Measurements from ENCODE around the gene ZNF419. TPM values are rescaled to one million over a fixed set of nuclear protein-coding genes. Genes with fewer than 3 reads are reported as not detected.
"Not testable (repeated sequence)": the region's sequence is repeated elsewhere in the genome, so short reads cannot be mapped to it uniquely, and the experiment has no call there.

ZNF419 gene
- total and polyA plus RNA-seq, 9 of the 15 experiments (the other 6 are each of a cell fraction or from before 2014, with no cell fraction given): 0.07 to 5.4 (median 1.5) TPM

- TF ChIP-seq ZBTB40 (IDR thresholded peaks at IDR 0.05) (peak; percentile 88), PHF8 (IDR thresholded peaks at IDR 0.05; ENCODE audit: borderline replicate concordance, low read length) (peak; percentile 44; the same call in 1 of the 2 replicates), NRF1 (conservative IDR thresholded peaks at IDR 0.05 in 1 of 2, IDR thresholded peaks at IDR 0.05 in 1 of 2) (peak; percentile 21 to 44; a peak in 3 of 4 replicates), PHF20 (IDR thresholded peaks at IDR 0.05; ENCODE audit: partially characterized antibody) (peak; percentile 16), RBFOX2 (IDR thresholded peaks at IDR 0.05; ENCODE audit: low read depth, low read length) (peak; percentile 45; the same call in 1 of the 2 replicates), CREB1 (IDR thresholded peaks at IDR 0.05) (peak; percentile 66), CREB1 (CRISPR knock-in tag; IDR thresholded peaks at IDR 0.05) (peak; percentile 50; the same call in 1 of the 2 replicates), CTBP1 (IDR thresholded peaks at IDR 0.05; ENCODE audit: borderline replicate concordance) (peak; percentile 93), NR2C2 (tag; IDR thresholded peaks at IDR 0.05) (peak; percentile 39; the same call in 1 of the 2 replicates), GABPA (tag; conservative IDR thresholded peaks at IDR 0.05; ENCODE audit: low read depth) (peak; percentile 93), POLR2G (IDR thresholded peaks at IDR 0.05; ENCODE audit: low read depth, low read length) (peak; percentile 49; the same call in 1 of the 2 replicates), HDAC1 (IDR thresholded peaks at IDR 0.05) (peak in 1 of 2 experiments; percentile 90; a peak in 2 of 4 replicates), CHD2 (IDR thresholded peaks at IDR 0.05; ENCODE audit: low read depth, low read length) (peak; percentile 41; the same call in 1 of the 2 replicates), THRB (CRISPR knock-in tag; conservative IDR thresholded peaks at IDR 0.05) (0 out of 2 replicates have a peak, but pooled peaks have one; percentile 36), SIX5 (IDR thresholded peaks at IDR 0.05; ENCODE audit: borderline replicate concordance in 1 of 2, insufficient read depth in 1 of 2, low read depth in 1 of 2, low read length in 2 of 2) (peak; percentile 78 to 79)
- TF ChIP-seq ZBTB40, NR2C2 (CRISPR knock-in tag; IDR thresholded peaks at IDR 0.05): not testable (repeated sequence)
Measured at GRCh38 chr19:57487477-57488298, at the start of gene ZNF419 (continued).

Measured in K562 (cell line).